Ovary (tissue), 9 donors: Measurements from ENCODE around the gene KIAA1217. TPM values are rescaled to one million over a fixed set of nuclear protein-coding genes. Genes with fewer than 3 reads are reported as not detected.
"Not testable (repeated sequence)": the region's sequence is repeated elsewhere in the genome, so short reads cannot be mapped to it uniquely, and the experiment has no call there.

Experiments used
- DNase-seq, 5 donors: peaks; one replicate each; pipeline ENCODE4 v3.0.0-alpha.2; 2019 to 2020
- H3K27ac ChIP-seq, 2 donors: fragments of 200-600 bp; one replicate each; pipeline versions ENCODE4 v1.5.1 to v1.8.0; 2019 to 2022
- H3K27me3 ChIP-seq: fragments of 200-600 bp; one replicate; pipeline ENCODE4 v1.8.0; 2022
- H3K36me3 ChIP-seq: fragments of 200-600 bp; sonication (generic); one replicate; pipeline ENCODE4 v1.5.1; 2019
- H3K4me1 ChIP-seq: one replicate; pipeline ENCODE4 v1.8.1; 2013; ENCODE audit warnings: mild to moderate bottlenecking, moderate library complexity; ENCODE audit not compliant: insufficient read depth
- H3K4me3 ChIP-seq: fragments of 200-600 bp; sonication (generic); one replicate; pipeline ENCODE4 v1.5.1; 2017
- H3K9me3 ChIP-seq, 2 donors: fragments of 200-600 bp in 1 of 2; sonication (generic) in 1 of 2; one replicate each; pipeline versions ENCODE4 v1.5.1 to v1.8.1; 2013 to 2019; ENCODE audit warnings: mild to moderate bottlenecking in 1 of 2, moderate library complexity in 1 of 2
- CTCF ChIP-seq, 3 donors: fragments of 450-650 bp in 2 of 3; fragments of 200-600 bp in 1 of 3; IDR thresholded peaks; one replicate each; pipeline versions ENCODE4 v1.5.1 to v1.8.0; 2016 to 2022; ENCODE audit warnings: antibody characterized with exemption in 3 of 3, mild to moderate bottlenecking in 1 of 3
- EP300 ChIP-seq: sonication (generic); formaldehyde crosslinking; IDR thresholded peaks from one replicate; pipeline ENCODE4 v1.6.1; 2017; ENCODE audit warnings: antibody characterized with exemption
- POLR2A ChIP-seq: fragments of 450-650 bp; IDR thresholded peaks from one replicate; pipeline ENCODE4 v1.6.1; 2017; ENCODE audit warnings: antibody characterized with exemption, mild to moderate bottlenecking, moderate library complexity
- WGBS, 3 donors: extraction: QIAGEN DNeasy Blood & Tissue Kit in 1 of 3; methylation state at CpG; one replicate each; pipeline versions ENCODE4 v1.1.5 to v1.1.7; 2013 to 2017; 5-methylcytosine and 5-hydroxymethylcytosine counted together
- intact Hi-C, 4 donors: fragments of 100-400 bp; cut with DNase I; formaldehyde crosslinking; loops; one replicate each; pipeline versions ENCODE4 v1.11.0 to v1.15.1; 2022 to 2023
- polyA plus RNA-seq, 2 donors: library from polyadenylated mRNA; stranded (reverse); fragments of 200-250 nt in 1 of 2; fragments of 350-450 nt in 1 of 2; fragmentation: Illumina TruSeq in 1 of 2; extraction: RNeasy Lipid Tissue Mini Kit (QIAGEN cat#74804) in 1 of 2; gene quantifications; one replicate each; pipeline ENCODE4 v1.2.3, GENCODE V29; 2013 to 2014
- total RNA-seq, 7 donors: library from RNA; depleted of rRNA in 2 of 7; stranded (reverse); fragments of >200 nt in 2 of 7; fragmentation: NEBNext Ultra II Directional in 3 of 7; extraction: Animal tissue kit (Norgen Biotek cat#: 25700) in 3 of 7; gene quantifications; one replicate each; pipeline versions ENCODE4 v1.1.0 to v1.2.4, GENCODE V29; 2016 to 2023
- donor health status: DM: no; HTN: no; CAD: no; lungs with moderate emphysema.
- donor health status: DM: no; HTN: no; CAD: no.
- donor health status: Bipolar disorder and iron deficiency.
- donor health status: DM: yes; HTN: yes; CAD: no.
- donor health status: DM: no; HTN: no; CAD: no.
- donor health status: DM: yes; HTN: yes; CAD: no.

Gene KIAA1217
- total and polyA plus RNA-seq, 9 donors = 7.2 to 47.1 (median 23.0) TPM

GRCh38 chr10:24439935-24440334 is 231.0 kb downstream of the KIAA1217 start:
- TF ChIP-seq CTCF (IDR thresholded peaks at IDR 0.05) = no peak
- no peak for TF ChIP-seq EP300
- TF ChIP-seq POLR2A = no peak
- Histone ChIP-seq H3K27me3 (no peaks in the 10 kb centered on the region), H3K36me3 (no peaks in the 10 kb centered on the region), H3K4me3 (no peak overlapping the region), H3K27ac (no peak overlapping the region), H3K9me3 (no peaks in the 10 kb centered on the region), H3K4me1 (no peaks in the 10 kb centered on the region)
- DNase-seq = no peak
- 86 to 91% (median 89%) methylated on average over 4 of the region's 4 CpGs for WGBS, 3 donors
- intact Hi-C loops = no loop called here

GRCh38 chr10:24440817-24441797 is 232.2 kb downstream of the KIAA1217 start:
- Histone ChIP-seq H3K4me1 (no peaks in the 10 kb centered on the region), H3K9me3 (no peaks in the 10 kb centered on the region), H3K27ac (no peak overlapping the region), H3K4me3 (no peak overlapping the region), H3K27me3 (no peaks in the 10 kb centered on the region), H3K36me3 (no peaks in the 10 kb centered on the region)
- intact Hi-C loops = no loop called here
- WGBS, 3 donors = 94 to 96% (median 94%) methylated on average over 13 of the region's 13 CpGs
- no peak for TF ChIP-seq POLR2A
- no peak for TF ChIP-seq CTCF (IDR thresholded peaks at IDR 0.05)
- TF ChIP-seq EP300 = no peak
- no peak for DNase-seq

GRCh38 chr10:24442234-24442633 is 233.3 kb downstream of the KIAA1217 start:
- no peak for TF ChIP-seq CTCF (IDR thresholded peaks at IDR 0.05)
- no peak for TF ChIP-seq EP300
- TF ChIP-seq POLR2A = no peak
- Histone ChIP-seq H3K9me3 (no peaks in the 10 kb centered on the region), H3K36me3 (no peaks in the 10 kb centered on the region), H3K27ac (no peak overlapping the region), H3K4me1 (no peaks in the 10 kb centered on the region), H3K27me3 (no peaks in the 10 kb centered on the region), H3K4me3 (no peak overlapping the region)
- intact Hi-C loops = no loop called here
- no peak for DNase-seq
- 92 to 93% (median 93%) methylated on average over 1 of the region's 1 CpG for WGBS, 3 donors

GRCh38 chr10:24442641-24443174 is 233.8 kb downstream of the KIAA1217 start:
- DNase-seq, H3K4me3 ChIP-seq, H3K9me3 ChIP-seq, H3K27me3 ChIP-seq, H3K27ac ChIP-seq, H3K4me1 ChIP-seq, H3K36me3 ChIP-seq, intact Hi-C loops: not testable (repeated sequence)
- WGBS, 3 donors = 86 to 98% (median 93%) methylated on average over 2 of the region's 2 CpGs

- no peaks in the 10 kb centered on the region for H3K36me3 ChIP-seq
- 87 to 93% (median 90%) methylated on average over 4 of the region's 4 CpGs for WGBS, 3 donors
- no peaks in the 10 kb centered on the region for H3K27me3 ChIP-seq
- peaks cover 3% of the 10 kb centered on the region for H3K4me1 ChIP-seq
- no peak for DNase-seq
- H3K4me3 ChIP-seq = no peak overlapping the region
- intact Hi-C loops = no loop called here
- TF ChIP-seq CTCF (IDR thresholded peaks at IDR 0.05) (no peak), POLR2A (no peak), EP300 (no peak)
- no peak overlapping the region for H3K27ac ChIP-seq
- no peaks in the 10 kb centered on the region for H3K9me3 ChIP-seq
Observed at GRCh38 chr10:24444337-24444736, 235.4 kb downstream of the KIAA1217 start.

- H3K4me1 ChIP-seq, H3K9me3 ChIP-seq, intact Hi-C loops, H3K27ac ChIP-seq, H3K27me3 ChIP-seq, H3K36me3 ChIP-seq, DNase-seq, H3K4me3 ChIP-seq: not testable (repeated sequence)
- 91 to 100% (median 97%) methylated on average over 2 of the region's 2 CpGs for WGBS, 3 donors
Observed at GRCh38 chr10:24445958-24446357, 237.0 kb downstream of the KIAA1217 start.
